Measurements from ENCODE around the gene SLC36A4.
"Not testable (repeated sequence)": the region's sequence is repeated elsewhere in the genome, so short reads cannot be mapped to it uniquely, and the experiment has no call there.

The SLC36A4 gene

DNA sequence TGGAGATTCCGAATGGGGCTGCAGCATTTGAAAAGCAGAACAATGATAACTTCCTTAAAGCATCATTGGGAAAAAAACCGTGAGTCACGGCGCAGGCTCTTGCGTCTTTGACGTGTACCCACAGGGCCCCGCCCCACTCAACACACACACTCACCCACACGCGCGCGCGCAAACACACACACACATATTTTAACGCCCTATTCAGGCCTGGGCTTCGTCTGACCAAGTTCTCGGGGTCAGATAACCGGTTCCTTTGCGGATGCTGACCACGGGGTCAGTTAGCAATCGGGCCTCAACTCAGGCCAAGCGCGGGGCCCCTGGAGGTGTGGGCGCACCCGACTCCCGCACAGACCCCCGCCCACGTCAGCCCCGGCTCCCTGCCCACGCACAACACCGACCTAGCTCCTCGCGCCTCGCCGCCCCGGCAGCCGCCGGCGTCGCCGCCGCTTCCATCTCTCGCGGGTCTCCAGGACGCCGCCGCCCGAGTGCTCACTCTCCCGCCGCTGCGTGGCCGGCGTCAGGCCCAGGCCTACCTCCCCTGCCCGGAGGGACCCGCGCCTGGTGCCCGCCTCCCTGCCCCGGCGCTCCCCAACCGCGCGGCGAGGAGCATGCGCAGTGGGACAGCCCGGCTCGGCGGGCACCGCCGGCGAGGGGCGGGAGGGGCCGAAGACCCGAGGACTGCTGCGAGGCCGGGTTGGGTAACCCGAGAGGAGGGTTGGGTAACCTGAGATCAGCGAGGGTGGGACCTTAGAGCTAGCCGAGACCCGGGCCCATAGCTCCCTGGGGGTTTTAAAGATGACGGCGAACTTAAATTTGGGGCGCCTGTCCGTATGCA lies at the start of gene SLC36A4:
Gene SLC36A4 (minus strand): TSS at position 612 of the 835 bp plus-strand sequence. CDS start 159 bp downstream, at position 453.
- DNase-seq, result peak; percentile 94

DNA sequence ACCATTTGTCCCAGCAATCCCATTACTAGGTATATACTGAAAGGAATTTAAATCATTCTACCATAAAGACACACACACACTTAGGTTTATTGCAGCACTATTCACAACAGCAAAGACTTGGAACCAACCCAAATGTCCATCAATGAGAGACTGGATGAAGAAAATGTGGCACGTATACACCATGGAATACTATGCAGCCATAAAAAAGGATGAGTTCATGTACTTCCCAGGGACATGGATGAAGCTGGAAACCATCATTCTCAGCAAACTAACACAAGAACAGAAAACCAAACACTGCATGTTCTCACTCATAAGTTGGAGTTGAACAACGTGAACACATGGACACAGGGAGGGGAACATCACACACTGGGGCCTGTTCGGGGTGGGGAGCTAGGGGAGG lies 49.0 kb upstream of the SLC36A4 start:
- DNase-seq, result not testable (repeated sequence)

DNA sequence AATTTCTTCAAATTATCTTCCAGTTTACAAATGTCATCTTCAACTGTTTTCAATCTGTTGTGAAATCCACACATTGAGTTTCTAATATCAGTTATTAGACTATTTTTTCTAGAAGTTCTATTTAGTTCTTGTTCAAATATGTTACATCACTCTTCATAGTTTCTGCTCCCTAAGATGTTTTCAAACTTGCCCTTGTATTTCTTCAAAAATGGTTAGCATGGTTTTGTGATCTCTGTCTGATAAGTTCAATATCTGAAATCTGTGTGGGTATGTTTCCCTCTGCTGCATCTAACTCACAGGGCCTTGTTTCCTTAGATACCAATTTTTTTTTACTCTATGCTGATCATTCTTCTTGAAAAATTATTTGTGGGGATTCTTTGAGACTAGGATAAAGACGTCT lies 46.2 kb upstream of the SLC36A4 start:
- DNase-seq, result no peak

DNA sequence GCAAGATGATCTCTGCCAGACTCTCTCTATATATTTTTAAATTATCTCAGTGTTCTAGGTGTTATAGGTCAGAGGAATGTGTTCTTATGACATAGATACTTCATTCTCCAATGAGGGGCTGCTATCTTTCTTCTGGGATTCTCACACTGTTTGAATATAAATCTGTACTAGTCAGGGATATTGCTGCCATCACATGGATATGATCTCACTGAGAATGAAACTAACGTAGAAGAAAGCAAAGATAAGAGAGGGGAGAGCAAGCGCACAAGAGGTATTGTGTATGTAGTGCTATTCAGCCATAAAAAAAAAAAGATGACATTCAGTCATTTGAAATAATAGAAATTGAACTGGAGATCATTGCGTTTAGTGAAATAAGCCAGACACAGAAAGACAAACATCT lies 42.2 kb upstream of the SLC36A4 start:
- no peak for DNase-seq

- DNase-seq, result no peak
These were observed 41.2 kb upstream of the SLC36A4 start for GRCh38 chr11:93238956-93239355.

GRCh38 chr11:93236741-93237675 lies 39.2 kb upstream of the SLC36A4 start:
- peak; percentile 33 for DNase-seq

DNA sequence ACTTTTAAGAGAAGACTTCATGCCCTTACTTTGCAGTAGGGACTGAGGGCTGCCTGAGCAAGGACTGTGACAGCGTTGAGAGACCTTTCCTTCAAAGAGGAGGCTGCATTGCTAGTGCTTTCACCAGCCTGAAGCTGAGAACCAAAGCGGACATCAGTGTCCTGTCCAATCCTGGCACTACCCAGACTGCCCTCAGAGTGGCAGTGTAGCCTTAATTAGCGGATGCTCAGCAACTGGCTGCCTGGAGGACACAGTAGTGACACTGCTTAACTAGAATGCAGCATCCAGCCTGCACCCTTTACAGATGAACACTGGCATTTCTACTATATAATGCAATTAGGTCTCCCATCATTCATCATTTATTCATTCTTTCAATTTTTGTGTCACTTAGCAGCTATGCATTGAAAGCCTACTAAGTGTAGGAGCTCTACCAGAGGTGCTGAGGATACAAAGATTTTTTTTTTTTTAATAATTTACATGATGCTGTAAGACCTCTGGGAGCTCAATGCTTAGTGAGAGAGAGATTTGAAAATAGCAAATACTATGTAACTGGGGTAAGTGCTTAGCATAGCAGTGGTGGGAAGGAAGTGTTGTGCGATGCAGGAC lies 36.9 kb upstream of the SLC36A4 start:
- peak; percentile 81 for DNase-seq

DNA sequence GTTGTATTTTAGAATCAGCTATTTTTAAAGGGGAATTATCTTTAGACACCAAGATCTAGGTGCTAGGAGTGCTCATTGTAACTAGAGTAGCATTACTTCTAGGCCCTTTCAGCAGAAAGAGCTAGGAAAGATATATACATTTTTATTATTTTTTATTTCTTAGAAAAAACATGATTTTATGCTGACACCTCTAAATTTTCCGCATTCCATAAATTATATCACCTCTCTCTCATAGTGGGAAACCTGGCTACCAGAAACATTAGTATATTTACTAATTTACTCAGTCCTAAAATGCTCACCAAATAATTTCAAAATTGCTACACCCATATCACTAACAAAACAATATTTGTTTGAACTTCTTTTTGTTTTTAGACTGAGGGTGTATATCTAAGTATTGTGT lies 32.1 kb upstream of the SLC36A4 start:
- DNase-seq, result no peak

DNA sequence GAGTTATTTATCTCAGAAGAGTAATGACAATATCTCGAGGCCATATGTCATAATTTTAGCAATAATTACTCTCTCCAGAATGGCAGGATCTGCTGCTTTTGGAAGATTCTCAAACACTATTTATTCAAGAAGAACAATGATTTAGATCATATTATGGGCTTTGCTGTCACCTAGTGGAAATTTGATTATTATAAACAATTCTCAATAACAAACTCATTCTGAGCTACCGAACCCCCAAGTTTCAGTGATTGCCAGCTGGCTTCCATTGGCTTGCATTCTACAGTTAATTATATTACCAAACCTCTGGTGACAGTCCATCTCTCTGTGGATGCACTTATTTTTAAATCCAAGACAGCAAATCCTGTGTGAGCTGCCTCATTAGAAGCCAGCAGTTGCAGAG lies 27.9 kb upstream of the SLC36A4 start:
- no peak for DNase-seq

DNA sequence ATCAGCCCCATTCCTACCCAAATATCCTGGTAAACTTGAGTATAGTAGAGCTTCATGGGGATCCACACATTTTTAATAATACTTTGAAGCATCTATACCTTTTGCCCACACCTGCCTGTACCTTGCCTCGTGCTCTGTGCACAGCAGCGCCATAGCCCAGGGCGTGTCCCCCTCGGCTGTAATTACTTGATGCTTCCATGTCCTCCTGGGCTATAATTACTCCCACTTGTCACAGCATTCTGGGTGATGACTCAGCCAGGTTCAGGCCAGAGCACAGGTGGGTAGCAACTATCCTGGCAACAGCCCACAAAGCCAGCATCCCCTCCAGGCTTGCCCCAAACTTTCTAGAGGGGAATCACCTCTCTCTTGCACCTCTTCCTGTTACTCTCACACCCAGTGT lies 23.7 kb upstream of the SLC36A4 start:
- no peak for DNase-seq

- DNase-seq, result no peak
These were observed 22.3 kb upstream of the SLC36A4 start for GRCh38 chr11:93220078-93220477.

DNA sequence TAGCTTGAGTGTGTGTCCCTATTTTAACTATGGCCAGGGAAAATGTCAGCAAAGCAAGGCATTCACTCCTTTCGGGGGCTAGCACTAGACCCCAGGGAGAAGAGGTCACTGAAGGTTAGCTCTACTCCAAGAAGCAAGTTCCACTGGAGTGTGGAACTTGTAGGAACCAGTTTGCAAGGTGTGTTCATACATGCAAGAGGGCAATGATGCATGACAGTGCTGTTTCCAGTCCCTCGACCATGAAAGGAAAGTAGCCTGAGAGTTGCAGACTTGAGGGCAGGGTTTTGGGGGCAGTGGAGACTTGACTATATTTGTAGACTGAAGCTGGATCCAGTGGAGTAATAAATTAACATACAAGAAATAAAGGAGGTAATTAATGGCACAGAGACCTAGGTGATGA lies 21.6 kb upstream of the SLC36A4 start:
- no peak for DNase-seq

GRCh38 chr11:93216511-93217101 lies 18.8 kb upstream of the SLC36A4 start:
- DNase-seq, result no peak

DNA sequence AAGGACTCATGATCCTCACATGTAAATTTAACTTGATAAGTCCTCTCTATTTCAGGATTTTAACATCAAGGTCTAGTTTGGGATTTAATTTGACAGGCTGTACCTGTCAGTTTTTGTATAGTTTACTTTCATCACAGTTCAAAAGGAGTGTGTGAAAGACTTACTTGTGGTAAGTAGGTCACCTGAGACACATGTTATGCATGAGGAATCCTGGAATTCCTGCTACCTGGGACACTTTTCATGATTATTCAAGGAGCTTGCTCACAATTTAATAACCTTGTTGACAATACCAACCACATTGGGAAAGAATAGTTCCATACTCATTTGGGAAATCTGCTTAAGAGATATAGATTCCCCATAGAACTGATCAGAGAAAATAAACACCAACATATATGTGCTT lies 15.8 kb upstream of the SLC36A4 start:
- no peak for DNase-seq

DNA sequence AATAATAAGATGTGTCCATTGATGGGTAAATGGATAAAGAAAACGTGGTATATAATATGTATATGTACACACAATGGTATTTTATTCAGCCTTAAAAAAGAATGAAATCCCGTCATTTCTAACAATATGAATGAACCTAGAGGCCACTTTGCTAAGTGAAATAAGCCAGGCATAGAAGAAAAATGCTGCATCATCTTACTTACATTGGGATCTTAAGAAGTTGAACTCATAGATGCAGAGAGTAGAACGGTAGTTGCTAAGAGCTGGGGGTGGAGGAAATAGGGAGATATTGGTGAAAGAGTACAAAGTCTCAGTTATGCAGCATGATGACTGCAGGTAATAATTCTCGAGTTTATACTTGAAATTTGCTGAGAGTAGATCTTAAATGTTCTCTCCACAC lies 14.3 kb upstream of the SLC36A4 start:
- no peak for DNase-seq

- DNase-seq, result no peak
These were observed 11.7 kb upstream of the SLC36A4 start for GRCh38 chr11:93209466-93209865.

GRCh38 chr11:93208663-93209270 lies 11.0 kb upstream of the SLC36A4 start:
- DNase-seq, result no peak

DNA sequence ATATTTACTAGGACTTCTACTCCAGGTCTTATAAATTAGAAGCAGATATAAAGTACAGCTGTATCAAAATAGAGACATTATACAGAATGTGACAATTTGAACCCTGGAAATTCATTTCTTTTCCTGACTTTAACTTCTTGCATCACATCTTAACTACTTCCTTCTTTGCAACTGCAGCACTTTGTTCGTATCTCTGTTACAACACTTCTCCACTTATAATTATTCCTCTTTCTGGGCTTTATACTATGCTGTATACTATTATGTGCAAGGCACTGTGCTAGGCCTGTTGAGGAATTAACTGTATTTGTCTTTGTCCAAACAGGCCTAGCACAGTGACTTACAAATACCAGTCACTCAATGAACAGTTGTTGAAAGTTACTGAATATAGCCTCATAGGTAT lies 1.8 kb upstream of the SLC36A4 start:
- no peak for DNase-seq

DNA sequence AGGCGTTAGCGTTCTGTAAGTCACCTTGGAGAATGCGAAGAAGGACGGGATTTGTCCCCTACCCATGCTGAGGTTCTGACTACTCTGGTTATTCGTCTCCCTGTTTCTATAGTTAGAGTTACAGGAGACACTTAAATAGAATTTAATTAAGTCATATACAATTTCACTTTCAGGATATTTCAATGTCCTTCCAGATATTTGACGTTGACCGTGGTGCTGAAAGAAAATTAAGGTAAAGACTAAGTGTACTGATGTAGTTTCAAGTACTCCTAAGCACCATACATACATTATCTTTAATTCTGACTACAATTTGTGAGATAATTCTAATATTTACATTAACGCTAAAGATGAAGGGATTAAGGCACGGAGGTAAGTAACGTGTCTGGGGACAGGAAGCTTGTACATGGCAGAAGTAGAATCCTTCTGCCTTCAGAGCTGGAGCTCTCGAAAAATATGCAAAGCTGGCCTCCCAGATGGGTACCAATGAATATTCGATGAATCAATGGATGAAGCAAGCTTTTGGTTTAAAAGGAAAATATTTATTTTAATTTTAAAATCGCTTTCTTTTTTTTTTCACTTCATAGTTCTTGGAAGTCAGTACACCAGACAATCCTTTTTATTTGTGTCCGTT lies 539 bp upstream of the SLC36A4 start:
- no peak for DNase-seq

DNA sequence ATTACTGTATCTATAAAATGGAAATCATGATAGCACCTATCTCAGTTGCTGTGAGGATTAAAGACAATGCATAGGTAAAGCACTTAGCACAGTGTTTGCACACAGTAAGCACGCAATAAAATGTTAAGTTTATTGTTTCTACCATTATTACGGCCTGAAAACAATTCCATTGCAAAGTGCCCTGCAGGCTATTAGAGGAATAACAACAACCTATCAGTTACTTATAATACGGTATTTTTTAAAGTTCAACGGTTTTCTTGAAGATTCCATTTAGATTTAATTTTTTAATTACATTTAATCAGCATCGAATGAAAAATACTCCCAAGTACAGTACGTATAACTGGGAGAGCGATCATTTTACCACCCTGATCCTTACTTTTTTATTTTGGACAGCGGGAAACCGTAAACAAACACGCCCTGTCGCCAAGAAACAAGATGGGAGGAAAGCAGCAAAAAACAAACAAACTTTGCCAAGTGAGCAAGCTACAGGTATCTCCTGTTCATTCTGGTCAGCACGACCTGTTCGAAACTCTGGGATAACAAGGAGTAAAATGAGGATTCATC lies 893 bp downstream of the SLC36A4 start:
- DNase-seq, result peak; percentile 17

- no peak for DNase-seq
These were observed 3.0 kb downstream of the SLC36A4 start for GRCh38 chr11:93194673-93195291.

Measured in retina (tissue), 1 donor.